ENCODE results near the gene USP46.

USP46 gene

DNA sequence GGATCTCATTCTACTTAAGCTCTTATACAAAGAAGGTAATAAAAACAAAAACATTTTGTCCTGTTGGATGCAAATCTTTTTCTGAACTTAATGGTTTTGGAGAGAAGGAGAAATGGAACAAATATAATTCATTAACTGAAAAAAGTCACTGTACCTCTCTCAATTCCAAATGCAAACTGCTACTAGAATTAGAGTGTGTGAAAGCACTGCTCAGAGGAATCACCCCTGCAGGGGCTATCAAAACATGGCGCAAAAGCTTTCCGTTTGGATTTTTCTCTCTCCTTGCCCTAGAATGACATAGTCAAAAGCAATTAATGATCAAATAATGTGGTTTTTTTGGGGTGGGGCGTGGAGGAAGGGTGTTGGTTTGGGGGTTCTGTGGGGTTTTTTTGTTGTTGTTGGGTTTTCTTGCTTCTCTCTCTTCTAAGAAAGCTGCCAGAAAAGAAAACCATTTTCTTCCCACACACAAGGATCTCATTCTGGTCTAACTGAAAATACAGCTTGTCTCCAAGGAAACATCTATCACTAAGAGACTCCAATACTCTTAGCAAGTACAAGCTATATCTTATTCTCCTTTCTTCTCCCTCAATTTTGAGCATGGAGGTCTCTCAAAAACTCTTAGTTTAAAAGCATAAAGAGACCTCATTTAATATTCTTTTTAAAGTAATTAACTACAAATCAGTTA is 41.6 kb downstream of the USP46 start:
- no peak for DNase-seq

- no peak for DNase-seq
Measured at GRCh38 chr4:52614241-52614640, 44.9 kb downstream of the USP46 start.

GRCh38 chr4:52612341-52612740 is 46.8 kb downstream of the USP46 start:
- DNase-seq, result no peak

GRCh38 chr4:52611030-52611555 is 48.0 kb downstream of the USP46 start:
- DNase-seq, result no peak

GRCh38 chr4:52606726-52607125 is 52.4 kb downstream of the USP46 start:
- no peak for DNase-seq

DNA sequence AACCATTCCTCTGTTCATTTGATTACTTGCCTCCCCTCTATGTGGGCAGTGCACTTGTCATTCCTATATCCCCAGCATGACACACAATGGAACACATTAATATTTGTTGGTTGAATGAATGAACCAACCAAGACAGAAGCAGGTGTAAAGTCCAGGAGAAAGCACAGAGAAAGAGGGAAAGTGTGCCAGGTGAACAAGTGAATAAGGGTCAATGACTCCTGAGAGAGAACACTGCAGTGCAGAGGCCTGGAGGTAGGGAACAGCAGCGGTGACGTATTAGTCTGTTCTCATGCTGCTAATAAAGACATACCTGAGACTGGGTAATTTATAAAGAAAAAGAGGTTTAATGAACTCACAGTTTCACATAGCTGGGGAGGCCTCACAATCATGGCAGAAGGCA is 53.1 kb downstream of the USP46 start:
- no peak for DNase-seq

DNA sequence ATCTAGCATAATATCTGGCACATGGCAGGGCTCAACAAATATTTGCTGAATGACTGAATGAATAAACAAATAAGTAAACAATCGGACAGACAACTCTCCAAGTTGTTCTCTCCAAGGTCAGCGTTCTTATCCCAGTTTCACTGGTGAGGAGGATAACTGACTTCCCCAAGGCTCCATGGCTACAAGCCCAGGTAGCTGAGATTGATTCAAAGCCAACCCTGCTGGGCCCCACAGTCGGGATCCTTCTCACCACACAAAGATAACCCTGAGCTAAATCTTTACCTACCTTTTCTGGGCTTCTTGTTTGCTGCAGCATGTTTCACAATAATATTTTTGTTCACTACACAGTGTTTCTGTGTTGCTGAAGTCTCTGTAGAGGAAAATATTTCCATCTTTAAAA is 54.9 kb downstream of the USP46 start:
- no peak for DNase-seq

DNA sequence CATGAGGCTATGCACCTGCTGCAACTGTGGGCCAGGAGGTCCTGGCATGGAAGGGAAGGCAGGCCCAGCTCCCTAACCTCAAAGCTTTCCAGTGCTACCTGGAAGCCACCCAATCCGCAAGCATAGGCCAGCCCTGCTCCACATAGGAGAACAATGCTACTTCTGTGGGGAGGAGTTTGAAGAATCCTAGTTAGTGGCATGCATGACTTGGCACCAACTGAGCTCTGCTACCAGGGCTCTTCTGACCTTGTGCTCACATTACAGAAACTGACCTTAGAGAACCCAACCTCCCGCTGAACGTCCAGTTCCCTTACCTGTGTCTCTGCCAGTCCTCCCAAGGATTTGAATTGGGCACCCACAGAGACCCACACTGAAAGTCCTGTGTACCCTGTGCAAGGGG is 58.8 kb downstream of the USP46 start:
- no peak for DNase-seq

DNA sequence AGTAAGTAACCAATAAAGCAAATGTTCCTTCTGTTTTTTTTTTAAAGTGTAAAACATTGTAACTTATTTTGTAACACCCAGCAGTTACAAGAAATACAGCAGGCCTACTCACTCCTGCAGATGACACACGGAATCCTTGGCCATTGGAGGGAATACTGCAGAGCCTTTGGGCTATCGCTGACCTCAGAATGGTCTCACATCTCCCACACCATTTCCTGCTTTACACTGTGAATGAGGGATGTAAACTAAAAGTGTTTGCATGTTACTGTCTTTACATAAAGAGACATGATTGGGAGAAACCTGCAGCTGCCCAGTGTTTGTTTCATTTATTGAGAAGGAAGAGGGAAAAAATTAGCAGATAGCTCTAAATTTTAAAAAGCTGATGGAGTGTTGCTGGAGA is 64.1 kb downstream of the USP46 start:
- DNase-seq, result no peak

GRCh38 chr4:52592287-52592686 is 66.8 kb downstream of the USP46 start:
- DNase-seq, result no peak

GRCh38 chr4:52588771-52589591 is 70.1 kb downstream of the USP46 start:
- DNase-seq, result peak; percentile 84

DNA sequence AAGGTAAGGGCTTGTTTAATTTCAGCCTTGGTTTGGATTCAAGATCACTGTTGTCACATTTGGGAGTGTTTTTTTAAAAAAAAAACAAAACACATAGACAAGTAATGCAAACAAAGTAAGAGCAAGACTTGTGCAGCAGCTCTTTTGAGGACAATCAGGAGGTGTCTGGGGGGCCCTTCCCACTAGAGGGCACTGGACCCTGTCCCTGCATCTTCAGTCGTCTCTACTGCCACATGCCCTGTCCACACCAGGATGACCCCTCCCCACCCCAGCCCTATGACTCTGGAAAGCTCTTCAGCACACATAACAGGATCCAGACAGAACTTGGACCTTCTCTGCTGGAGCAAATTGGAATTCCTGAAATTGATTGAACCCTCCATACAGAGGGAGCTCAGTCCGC is 71.0 kb downstream of the USP46 start:
- peak; percentile 34 for DNase-seq

GRCh38 chr4:52586069-52586468 is 73.0 kb downstream of the USP46 start:
- no peak for DNase-seq

GRCh38 chr4:52585379-52585778 is 73.7 kb downstream of the USP46 start:
- no peak for DNase-seq

DNA sequence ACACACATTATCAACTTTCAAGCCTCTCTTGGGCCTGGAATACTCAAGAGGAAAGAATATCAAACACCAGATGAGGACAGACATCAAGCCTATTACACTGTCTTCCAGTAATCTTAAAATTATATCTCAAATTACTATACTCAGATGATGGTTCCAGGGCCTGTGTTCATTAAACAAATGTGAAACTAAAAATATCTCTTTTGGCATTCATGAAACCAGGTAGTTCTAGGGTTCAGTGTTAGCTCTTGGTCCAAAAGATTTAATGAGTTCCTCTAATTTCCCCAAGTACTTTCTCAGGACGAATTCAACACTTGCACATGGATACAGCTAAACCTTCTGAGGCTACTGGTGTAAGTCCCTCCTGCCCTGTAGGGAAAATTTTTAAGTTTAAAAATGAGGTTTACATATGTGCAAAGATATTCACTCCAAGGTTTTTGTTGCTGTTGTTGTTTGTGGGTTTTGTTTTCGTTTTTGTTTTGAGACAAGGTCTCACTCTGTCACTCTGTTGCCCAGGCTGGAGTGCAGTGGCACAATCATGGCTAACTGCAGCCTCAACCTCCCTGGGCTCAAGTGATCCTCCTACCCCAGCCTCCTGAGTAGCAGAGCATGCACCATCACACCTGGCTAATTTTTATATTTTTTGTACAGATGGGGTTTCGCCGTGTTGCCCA is 79.4 kb downstream of the USP46 start:
- DNase-seq, result no peak

DNA sequence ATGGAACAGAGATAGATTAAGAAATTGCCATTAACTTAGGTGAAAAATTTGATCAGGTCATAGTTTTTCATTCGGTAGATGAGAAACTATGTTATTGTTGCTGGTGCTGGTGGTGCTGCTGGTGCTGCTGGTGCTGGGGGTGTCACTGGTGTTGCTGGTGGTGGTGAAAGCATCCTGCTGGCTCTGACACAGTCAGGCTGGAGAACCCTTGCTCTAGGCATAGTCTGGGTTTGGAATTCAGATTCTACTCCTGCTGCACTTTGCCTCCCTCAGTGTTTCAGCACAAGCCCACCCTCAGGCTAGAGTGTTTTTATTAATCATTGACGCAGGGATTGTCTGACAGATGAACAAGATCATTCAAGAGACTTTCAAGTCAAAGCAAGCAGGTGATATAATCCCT is 80.2 kb downstream of the USP46 start:
- DNase-seq, result no peak

DNA sequence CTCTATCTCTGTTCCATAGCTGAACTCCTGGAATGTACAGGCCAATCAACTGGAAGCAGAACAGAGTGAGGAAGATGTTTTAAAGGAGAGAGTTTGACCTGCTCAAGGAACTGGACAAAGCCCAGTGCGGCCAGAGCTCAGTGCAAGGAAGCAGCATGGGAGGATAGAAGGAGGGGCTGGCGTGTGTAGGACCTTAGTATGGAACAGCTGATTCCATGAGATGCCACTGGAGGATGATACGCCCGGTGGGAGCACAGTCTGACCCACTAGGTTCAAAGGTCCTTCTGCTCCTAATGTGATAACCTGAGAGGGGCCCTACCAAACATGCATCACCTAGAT is 81.5 kb downstream of the USP46 start:
- DNase-seq, result no peak

- DNase-seq, result peak; percentile 67
Measured at GRCh38 chr4:52576961-52577623, 82.0 kb downstream of the USP46 start.

DNA sequence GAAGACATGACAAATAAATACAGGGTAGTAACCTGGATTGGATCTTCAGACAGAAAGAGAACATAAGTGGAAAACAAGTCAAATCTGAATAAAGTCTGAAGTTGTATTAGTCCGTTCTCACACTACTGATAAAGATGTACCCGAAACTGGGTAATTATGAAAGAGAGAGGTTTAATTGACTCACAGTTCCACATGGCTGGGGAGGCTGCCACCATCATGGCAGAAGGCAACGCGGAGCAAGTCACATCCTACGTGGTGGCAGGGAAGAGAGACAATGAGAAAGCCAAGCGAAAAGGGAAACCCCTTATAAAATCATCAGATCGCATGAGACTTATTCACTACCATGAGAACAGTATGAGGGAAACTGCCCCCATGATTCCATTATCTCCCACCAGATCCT is 82.8 kb downstream of the USP46 start:
- no peak for DNase-seq

- DNase-seq, result no peak
Measured at GRCh38 chr4:52575406-52575805, 83.7 kb downstream of the USP46 start.

- no peak for DNase-seq
Measured at GRCh38 chr4:52574036-52574435, 85.1 kb downstream of the USP46 start.

- no peak for DNase-seq
Measured at GRCh38 chr4:52573551-52573950, 85.5 kb downstream of the USP46 start.

DNA sequence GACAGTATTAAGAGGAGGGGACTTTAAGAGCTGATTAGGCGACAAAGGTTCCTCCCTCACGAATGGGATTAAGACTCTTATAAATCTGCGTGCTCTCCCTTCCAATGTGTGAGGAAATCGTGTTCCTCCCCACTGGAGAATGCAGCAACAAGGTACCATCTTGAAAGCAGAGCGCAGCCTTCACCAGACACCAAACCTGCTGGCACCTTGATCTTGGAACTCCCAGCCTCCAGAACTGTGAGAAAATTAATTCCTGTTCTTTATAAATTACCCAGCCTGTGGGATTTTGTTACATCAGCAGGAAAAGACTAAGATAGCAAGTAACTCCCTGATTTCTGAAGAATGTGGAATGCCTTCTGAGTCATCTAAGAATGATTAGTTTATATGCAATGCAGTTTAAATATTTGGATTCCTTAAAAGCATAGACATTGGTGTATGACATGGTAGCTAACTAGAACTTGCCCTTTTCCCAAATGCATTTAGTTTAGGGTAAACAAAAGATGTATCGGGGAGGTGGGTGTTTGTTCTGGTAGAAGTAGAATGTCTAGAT is 86.1 kb downstream of the USP46 start:
- DNase-seq, result peak; percentile 87
